ENCODE results near the gene ITGA1.
A peak's percentile ranks its signal among the peaks of the same experiment; 100 is the strongest.
"Not testable (repeated sequence)": the region's sequence is repeated elsewhere in the genome, so short reads cannot be mapped to it uniquely, and the experiment has no call there.

The ITGA1 gene

GRCh38 chr5:52853650-52854049, 65.9 kb downstream of the ITGA1 start:
- DNase-seq (ENCODE audit: extremely low spot score, insufficient read length, low read depth) (no peak), FAIRE-seq (no peak)

DNA sequence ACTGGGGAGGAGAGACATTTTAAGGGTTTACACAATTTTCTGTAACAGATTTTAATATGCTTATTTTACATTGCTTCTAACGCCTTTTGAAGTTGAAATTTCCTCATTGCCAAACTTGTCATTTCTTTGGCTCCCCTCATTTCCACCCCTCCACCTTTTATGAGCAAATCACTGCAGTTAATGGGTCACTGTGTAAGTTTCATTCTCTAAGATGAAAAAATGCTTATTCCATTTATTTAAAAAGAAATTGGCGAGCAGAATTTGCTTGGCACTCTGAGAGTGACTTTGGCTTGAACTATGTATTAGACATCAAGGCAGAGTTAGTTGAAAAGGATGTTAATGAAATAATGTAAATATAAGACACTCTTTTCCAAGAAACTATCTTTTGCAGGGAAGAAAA, 66.6 kb downstream of the ITGA1 start:
- FAIRE-seq (no peak), DNase-seq (ENCODE audit: extremely low spot score, insufficient read length, low read depth) (no peak)

GRCh38 chr5:52854949-52855348, 67.2 kb downstream of the ITGA1 start:
- DNase-seq (ENCODE audit: extremely low spot score, insufficient read length, low read depth) = no peak
- FAIRE-seq = no peak

GRCh38 chr5:52856564-52856963, 68.8 kb downstream of the ITGA1 start:
- peak; percentile 71 for FAIRE-seq
- DNase-seq (ENCODE audit: extremely low spot score, insufficient read length, low read depth) = no peak

DNA sequence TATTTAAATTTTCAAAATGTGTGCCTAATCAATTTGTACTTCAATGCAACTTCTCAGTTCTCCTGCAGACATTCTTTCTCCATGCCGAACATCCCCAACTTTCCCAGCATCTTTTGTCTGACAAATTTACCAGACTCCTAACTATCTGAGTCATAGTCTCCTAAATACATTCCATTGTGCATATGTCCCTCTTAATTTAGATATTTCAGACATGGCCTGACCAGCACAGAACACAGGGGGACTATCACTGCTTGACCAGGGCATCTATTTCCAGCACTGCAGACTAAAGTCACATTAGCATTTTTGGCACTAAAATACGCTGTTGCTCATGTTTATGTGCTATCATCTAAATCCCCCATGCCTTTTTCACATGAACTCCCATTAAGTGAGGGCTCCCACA, 71.9 kb downstream of the ITGA1 start:
- DNase-seq (ENCODE audit: extremely low spot score, insufficient read length, low read depth) = no peak
- FAIRE-seq = no peak

DNA sequence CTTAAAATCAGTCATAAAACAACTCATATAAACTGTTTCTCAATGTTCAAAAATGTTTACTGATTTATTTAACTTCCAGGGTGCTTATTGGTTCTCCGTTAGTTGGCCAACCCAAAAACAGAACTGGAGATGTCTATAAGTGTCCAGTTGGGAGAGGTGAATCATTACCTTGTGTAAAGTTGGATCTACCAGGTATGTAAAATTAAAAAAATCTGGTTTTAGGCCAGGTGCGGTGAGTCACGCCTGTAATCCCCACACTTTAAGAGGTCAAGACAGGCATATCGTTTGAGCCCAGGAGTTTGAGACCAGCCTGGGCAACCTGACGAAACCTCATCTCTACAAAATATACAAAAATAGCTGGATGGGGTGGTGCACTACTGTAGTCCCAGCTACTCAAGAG, 73.7 kb downstream of the ITGA1 start:
- FAIRE-seq (no peak), DNase-seq (ENCODE audit: extremely low spot score, insufficient read length, low read depth) (no peak)

GRCh38 chr5:52863715-52864290, 76.1 kb downstream of the ITGA1 start:
- DNase-seq (ENCODE audit: extremely low spot score, insufficient read length, low read depth) (no peak), FAIRE-seq (no peak)

DNA sequence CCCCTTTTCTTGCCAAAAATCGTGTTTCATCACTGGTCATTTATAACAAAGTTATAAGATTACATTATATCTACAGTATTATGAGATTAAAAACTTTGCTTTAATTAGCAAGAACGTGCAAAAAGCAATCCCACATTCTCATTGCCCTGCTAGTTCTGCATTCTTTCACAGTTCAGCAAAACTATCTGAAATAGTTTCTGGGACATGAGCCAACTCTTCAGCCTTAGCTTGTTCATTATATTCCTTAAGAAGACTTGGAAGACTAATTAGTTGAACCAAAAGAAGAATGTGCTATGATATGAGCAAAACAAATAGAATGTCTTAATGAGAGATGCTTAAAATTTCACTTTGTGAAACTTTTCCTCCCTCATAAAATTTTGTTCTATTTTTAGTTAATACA, 76.7 kb downstream of the ITGA1 start:
- FAIRE-seq = no peak
- DNase-seq (ENCODE audit: extremely low spot score, insufficient read length, low read depth) = no peak

GRCh38 chr5:52864884-52865283, 77.2 kb downstream of the ITGA1 start:
- FAIRE-seq = no peak
- DNase-seq (ENCODE audit: extremely low spot score, insufficient read length, low read depth) = no peak

DNA sequence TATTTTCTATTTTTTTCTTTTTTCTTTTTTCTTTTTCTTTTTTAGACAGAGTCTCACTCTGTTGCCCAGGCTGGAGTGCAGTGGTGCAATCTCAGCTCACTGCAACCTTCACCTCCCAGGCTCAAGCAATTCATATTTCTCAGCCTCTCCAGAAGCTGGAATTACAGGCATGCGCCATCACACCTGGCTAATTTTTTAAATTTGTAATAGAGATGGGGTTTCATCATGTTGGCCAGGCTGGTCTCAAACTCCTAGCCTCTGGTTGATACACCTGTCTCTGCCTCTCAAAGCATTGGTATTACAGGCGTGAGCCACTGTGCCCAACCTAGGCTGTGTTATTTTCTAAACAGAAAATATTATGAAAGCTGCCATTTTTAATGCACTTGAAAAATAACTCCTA, 78.3 kb downstream of the ITGA1 start:
- FAIRE-seq; DNase-seq (ENCODE audit: extremely low spot score, insufficient read length, low read depth): not testable (repeated sequence)

- FAIRE-seq (no peak), DNase-seq (ENCODE audit: extremely low spot score, insufficient read length, low read depth) (no peak)
These were observed 80.1 kb downstream of the ITGA1 start for GRCh38 chr5:52867809-52868208.

DNA sequence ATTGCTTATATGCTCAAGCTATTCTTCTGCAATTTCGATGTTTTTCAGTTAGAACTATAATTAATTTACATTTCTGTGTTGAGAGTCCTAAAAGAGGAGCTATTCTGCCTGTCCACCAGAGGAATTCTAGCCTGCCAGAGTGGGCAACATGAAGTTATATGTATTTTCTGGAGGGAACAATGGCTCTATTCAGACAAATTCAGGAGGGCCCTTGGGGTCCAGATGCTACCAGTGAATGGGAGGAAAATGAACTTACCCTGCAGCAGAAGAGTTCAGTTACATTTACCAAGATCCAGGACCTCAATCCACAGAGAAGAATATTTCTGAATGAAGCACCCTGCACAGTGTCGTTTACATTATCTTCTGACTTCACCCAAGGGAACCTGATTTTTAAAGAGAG, 80.7 kb downstream of the ITGA1 start:
- FAIRE-seq (no peak), DNase-seq (ENCODE audit: extremely low spot score, insufficient read length, low read depth) (no peak)

DNA sequence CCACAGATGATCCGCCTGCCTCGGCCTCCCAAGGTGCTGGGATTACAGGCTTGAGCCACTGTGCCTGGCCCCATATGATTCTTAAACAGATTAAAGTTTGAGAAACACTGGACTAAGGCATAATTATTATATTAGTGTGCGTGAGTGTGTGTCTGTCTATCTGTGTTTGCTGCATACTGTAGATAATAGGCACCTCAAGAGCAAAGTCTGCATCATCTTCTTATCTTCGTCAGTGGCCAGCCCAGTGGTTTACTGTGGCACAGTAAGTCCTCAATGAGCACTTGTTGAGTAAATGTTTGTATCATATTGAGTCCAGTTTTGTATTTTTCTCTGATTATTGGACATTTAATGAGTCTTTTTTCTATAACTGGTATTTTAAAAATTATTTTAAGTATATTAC, 81.7 kb downstream of the ITGA1 start:
- DNase-seq (ENCODE audit: extremely low spot score, insufficient read length, low read depth) (no peak), FAIRE-seq (no peak)

GRCh38 chr5:52870448-52870847, 82.7 kb downstream of the ITGA1 start:
- FAIRE-seq (no peak), DNase-seq (ENCODE audit: extremely low spot score, insufficient read length, low read depth) (no peak)

GRCh38 chr5:52875827-52876226, 88.1 kb downstream of the ITGA1 start:
- no peak for FAIRE-seq
- no peak for DNase-seq (ENCODE audit: extremely low spot score, insufficient read length, low read depth)

- DNase-seq (ENCODE audit: extremely low spot score, insufficient read length, low read depth) (no peak), FAIRE-seq (no peak)
These were observed 88.7 kb downstream of the ITGA1 start for GRCh38 chr5:52876456-52876855.

DNA sequence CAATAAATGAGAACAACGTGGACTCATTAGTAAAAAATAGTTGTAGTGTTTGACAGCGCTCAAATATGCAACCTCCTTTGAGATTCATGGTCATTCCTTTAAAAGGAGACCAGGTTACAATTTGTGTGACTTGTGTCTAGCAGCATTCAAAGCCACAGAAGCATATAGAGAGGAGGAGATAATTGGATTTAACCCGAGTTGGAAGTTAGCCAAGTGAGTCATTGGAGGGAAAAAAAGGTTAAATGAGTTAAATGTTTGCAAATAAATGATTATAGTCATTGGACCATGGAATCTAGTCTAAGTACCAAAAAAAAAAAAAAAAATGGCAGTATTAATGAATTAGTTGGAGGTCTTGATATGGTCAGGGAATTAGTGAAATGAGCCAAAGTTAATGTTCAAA, 90.9 kb downstream of the ITGA1 start:
- DNase-seq (ENCODE audit: extremely low spot score, insufficient read length, low read depth) (no peak), FAIRE-seq (no peak)

DNA sequence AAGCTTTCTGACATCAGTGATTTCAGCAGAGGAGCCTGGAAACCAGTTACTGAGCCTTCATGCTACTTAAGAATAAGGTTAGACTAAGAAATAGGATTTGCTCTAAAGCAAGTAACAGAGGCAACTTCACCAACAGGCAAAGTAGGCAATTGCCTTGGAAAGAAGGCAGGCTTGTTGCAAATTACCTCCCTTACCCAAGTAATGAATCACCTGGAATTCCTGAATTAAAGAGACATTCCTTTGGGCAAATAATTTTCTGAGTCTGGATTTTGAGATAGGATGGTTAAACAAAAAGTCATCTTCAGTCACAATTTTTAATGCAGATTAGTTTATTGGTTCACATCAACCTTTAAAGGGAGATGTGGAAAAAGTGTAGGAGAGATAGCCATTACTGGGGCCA, 92.8 kb downstream of the ITGA1 start:
- FAIRE-seq = no peak
- DNase-seq (ENCODE audit: extremely low spot score, insufficient read length, low read depth) = no peak

GRCh38 chr5:52881468-52881867, 93.8 kb downstream of the ITGA1 start:
- FAIRE-seq (no peak), DNase-seq (ENCODE audit: extremely low spot score, insufficient read length, low read depth) (no peak)

DNA sequence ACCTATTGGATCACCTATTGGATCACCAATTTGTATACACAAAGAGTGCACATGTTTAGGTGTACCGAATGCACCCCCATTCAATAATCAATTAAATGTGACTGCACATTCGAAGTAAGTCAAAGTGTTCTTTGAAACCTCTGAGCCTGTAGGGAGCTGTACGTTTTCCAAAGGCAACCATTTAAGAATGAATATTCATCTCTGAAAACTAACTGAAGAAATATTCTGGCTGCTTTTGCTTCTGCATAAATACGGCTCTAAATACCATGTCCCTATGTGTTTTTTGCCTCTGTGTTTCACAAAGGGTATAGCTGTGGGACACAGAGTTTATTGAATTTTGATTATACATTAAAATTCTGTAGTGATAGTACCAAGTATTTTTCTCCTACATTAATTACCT, 95.4 kb downstream of the ITGA1 start:
- no peak for FAIRE-seq

DNA sequence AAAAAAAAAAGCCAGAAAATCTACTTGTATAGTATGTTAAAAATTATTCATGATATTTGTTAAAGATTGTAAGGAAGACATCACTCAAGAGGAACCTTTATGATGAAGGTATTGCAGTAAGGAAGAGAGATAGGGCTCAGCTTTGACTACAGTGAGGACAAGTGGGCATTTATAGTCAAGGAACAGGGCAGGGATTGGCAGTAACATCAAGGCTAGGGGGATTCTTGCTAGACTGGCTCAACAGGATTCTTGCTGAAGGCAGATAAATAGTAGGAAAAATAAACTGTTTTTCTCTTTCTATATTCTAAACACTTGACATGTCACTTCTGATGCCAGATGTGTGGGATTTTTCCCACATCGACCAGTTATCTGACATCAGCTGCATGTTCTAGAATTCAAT, 96.7 kb downstream of the ITGA1 start:
- FAIRE-seq = no peak
- DNase-seq (ENCODE audit: extremely low spot score, insufficient read length, low read depth) = no peak

More for the DNA sequence above, 95.4 kb downstream of the ITGA1 start:
- DNase-seq (ENCODE audit: extremely low spot score, insufficient read length, low read depth) = no peak

DNA sequence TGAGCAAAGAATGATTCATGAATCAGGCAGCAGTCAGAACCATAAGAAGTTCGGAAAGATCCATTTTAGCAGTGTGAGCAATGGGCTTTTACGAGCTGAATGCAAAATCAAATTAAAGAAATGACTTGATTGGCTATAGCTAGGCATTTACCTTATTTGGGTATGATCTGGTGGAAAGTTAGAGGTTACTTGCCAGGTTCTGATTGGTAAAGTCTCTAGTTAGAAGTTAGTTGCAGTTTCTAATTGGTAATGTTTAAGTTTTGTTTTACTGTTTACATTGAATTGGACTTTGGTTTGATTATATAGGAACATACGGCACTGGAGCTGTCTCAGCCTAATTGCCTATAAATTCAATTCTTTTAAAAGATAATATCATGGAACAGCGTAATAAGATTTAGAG, 97.9 kb downstream of the ITGA1 start:
- FAIRE-seq (no peak), DNase-seq (ENCODE audit: extremely low spot score, insufficient read length, low read depth) (no peak)

GRCh38 chr5:52886206-52886605, 98.5 kb downstream of the ITGA1 start:
- FAIRE-seq (no peak), DNase-seq (ENCODE audit: extremely low spot score, insufficient read length, low read depth) (no peak)
